ENCODE data around the gene TSPAN18.

- TF ChIP-seq, protein P1, sequence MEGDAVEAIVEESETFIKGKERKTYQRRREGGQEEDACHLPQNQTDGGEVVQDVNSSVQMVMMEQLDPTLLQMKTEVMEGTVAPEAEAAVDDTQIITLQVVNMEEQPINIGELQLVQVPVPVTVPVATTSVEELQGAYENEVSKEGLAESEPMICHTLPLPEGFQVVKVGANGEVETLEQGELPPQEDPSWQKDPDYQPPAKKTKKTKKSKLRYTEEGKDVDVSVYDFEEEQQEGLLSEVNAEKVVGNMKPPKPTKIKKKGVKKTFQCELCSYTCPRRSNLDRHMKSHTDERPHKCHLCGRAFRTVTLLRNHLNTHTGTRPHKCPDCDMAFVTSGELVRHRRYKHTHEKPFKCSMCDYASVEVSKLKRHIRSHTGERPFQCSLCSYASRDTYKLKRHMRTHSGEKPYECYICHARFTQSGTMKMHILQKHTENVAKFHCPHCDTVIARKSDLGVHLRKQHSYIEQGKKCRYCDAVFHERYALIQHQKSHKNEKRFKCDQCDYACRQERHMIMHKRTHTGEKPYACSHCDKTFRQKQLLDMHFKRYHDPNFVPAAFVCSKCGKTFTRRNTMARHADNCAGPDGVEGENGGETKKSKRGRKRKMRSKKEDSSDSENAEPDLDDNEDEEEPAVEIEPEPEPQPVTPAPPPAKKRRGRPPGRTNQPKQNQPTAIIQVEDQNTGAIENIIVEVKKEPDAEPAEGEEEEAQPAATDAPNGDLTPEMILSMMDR (IDR thresholded peaks at IDR 0.05), result no peak
- no peak for TF ChIP-seq EP300 (IDR thresholded peaks at IDR 0.05)
- no peak for TF ChIP-seq POLR2AphosphoS5 (IDR thresholded peaks at IDR 0.05)
Observed at GRCh38 chr11:44851496-44851895, 124.7 kb downstream of the TSPAN18 start.

All from gastroesophageal sphincter (tissue), 3 donors.